Body of pancreas (tissue), 4 donors: ENCODE data around the gene PRSS2. TPM values are rescaled to one million over a fixed set of nuclear protein-coding genes. Genes with fewer than 3 reads are reported as not detected.

Source experiments
- ATAC-seq: fragments of 150-250 bp; one replicate; pipeline ENCODE4 v1.9.1; 2016
- DNase-seq, 4 donors: peaks; one replicate each; pipeline ENCODE4 v3.0.0-alpha.2; 2019
- H3K27ac ChIP-seq, 4 donors: fragments of 200-600 bp; sonication (generic); 1 replicate in 3 of 4; 2 replicates in 1 of 4; pipeline versions ENCODE4 v1.5.1 to v1.6.1; 2016 to 2019; ENCODE audit warnings: mild to moderate bottlenecking in 1 of 4, mixed read lengths in 1 of 4, moderate library complexity in 1 of 4
- H3K27me3 ChIP-seq, 2 donors: fragments of 200-600 bp; sonication (generic); one replicate each; pipeline ENCODE4 v1.6.0; 2016; ENCODE audit warnings: mild to moderate bottlenecking in 1 of 2
- H3K36me3 ChIP-seq, 2 donors: fragments of 200-600 bp; sonication (generic); replicated peaks in 1 of 2; 2 replicates each; pipeline ENCODE4 v1.5.1; 2016; ENCODE audit warnings: low read depth in 2 of 2; ENCODE audit not compliant: insufficient read depth in 1 of 2
- H3K4me1 ChIP-seq: fragments of 200-600 bp; sonication (generic); one replicate; pipeline ENCODE4 v1.6.0; 2016
- H3K4me3 ChIP-seq, 2 donors: fragments of 200-600 bp; sonication (generic); 1 replicate in 1 of 2; 2 replicates in 1 of 2; pipeline ENCODE4 v1.5.1; 2016 to 2019
- H3K9me3 ChIP-seq, 3 donors: fragments of 200-600 bp; sonication (generic); 1 replicate in 2 of 3; 2 replicates in 1 of 3; pipeline ENCODE4 v1.5.1; 2016
- CTCF ChIP-seq, 7 experiments: fragments of 450-650 bp in 4 of 7; fragments of 200-600 bp in 3 of 7; sonication (generic) in 3 of 7; IDR thresholded peaks; one replicate each; pipeline ENCODE4 v1.5.1; 2016 to 2019; ENCODE audit warnings: antibody characterized with exemption in 7 of 7
- POLR2A ChIP-seq, 3 donors: fragments of 450-650 bp; IDR thresholded peaks; one replicate each; pipeline ENCODE4 v1.6.1; 2016; ENCODE audit warnings: antibody characterized with exemption in 3 of 3, mild to moderate bottlenecking in 2 of 3
- WGBS, 2 donors: methylation state at CpG; one replicate each; pipeline ENCODE4 v1.1.5; 2017; 5-methylcytosine and 5-hydroxymethylcytosine counted together
- intact Hi-C: fragments of 100-400 bp; cut with DNase I; formaldehyde crosslinking; loops from one replicate; pipeline ENCODE4 v1.15.1; 2023
- total RNA-seq, 2 donors: library from RNA; depleted of rRNA; stranded (reverse); fragments of >200 nt; gene quantifications; one replicate each; pipeline ENCODE4 v1.1.0, GENCODE V29; 2016

PRSS2 gene
- total RNA-seq, 2 donors from 2014 or later = 15,993 to 74,693 TPM

- Histone ChIP-seq H3K27me3 (no peaks in the 10 kb centered on the region), H3K4me1 (peaks cover 65% of the 10 kb centered on the region), H3K27ac (peak overlapping the region; percentile 75 to 86 (median 84)), H3K36me3 (no peaks in the 10 kb centered on the region), H3K9me3 (no peaks in the 10 kb centered on the region), H3K4me3 (peak overlapping the region; percentile 20 to 44)
- intact Hi-C loops = no loop called here
- ATAC-seq = no peak
- TF ChIP-seq CTCF (IDR thresholded peaks at IDR 0.05) = no peak
- no peak for TF ChIP-seq POLR2A (IDR thresholded peaks at IDR 0.05)
- 11 to 16% methylated on average over 5 of the region's 5 CpGs for whole genome bisulfite sequencing, 2 donors
- no peak for DNase-seq
Measured at GRCh38 chr7:142771353-142771723, 568 bp downstream of the PRSS2 start.

DNA sequence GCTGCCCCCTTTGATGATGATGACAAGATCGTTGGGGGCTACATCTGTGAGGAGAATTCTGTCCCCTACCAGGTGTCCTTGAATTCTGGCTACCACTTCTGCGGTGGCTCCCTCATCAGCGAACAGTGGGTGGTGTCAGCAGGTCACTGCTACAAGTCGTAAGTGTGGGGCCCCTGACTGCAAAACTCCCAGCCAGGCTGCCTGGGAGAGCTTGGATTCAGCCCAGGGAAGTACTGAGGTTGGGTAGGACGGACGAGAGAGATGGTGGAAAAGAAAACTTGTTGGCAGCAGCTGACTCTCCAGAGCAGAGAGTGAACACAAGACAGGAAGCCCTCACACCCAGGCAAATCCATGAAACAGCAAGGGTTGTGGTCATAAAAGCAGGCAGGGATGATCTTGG lies 1.3 kb downstream of the PRSS2 start:
- H3K4me1 ChIP-seq = peaks cover 69% of the 10 kb centered on the region
- intact Hi-C loops = no loop called here
- peak overlapping the region; percentile 75 to 86 (median 84) for H3K27ac ChIP-seq
- no peaks in the 10 kb centered on the region for H3K36me3 ChIP-seq
- ATAC-seq = no peak
- no peak for DNase-seq
- H3K9me3 ChIP-seq = no peaks in the 10 kb centered on the region
- WGBS, 2 donors = 14 to 30% methylated on average over 6 of the region's 6 CpGs
- H3K27me3 ChIP-seq = no peaks in the 10 kb centered on the region
- peak overlapping the region; percentile 20 to 44 for H3K4me3 ChIP-seq
- TF ChIP-seq POLR2A (IDR thresholded peaks at IDR 0.05) (peak in 2 of 3 donors; percentile 10 to 26), CTCF (IDR thresholded peaks at IDR 0.05) (no peak)

- Histone ChIP-seq H3K9me3 (no peaks in the 10 kb centered on the region), H3K36me3 (no peaks in the 10 kb centered on the region), H3K27me3 (no peaks in the 10 kb centered on the region), H3K4me1 (peaks cover 64% of the 10 kb centered on the region), H3K27ac (peak overlapping the region; percentile 75 to 86 (median 84)), H3K4me3 (peak overlapping the region; percentile 14 to 20)
- no peak for DNase-seq
- intact Hi-C loops = no loop called here
- TF ChIP-seq POLR2A (IDR thresholded peaks at IDR 0.05) = peak in 2 of 3 donors; percentile 17 to 39
- no peak for TF ChIP-seq CTCF (IDR thresholded peaks at IDR 0.05)
- no peak for ATAC-seq
Measured at GRCh38 chr7:142772673-142773072, 1.9 kb downstream of the PRSS2 start.

DNA sequence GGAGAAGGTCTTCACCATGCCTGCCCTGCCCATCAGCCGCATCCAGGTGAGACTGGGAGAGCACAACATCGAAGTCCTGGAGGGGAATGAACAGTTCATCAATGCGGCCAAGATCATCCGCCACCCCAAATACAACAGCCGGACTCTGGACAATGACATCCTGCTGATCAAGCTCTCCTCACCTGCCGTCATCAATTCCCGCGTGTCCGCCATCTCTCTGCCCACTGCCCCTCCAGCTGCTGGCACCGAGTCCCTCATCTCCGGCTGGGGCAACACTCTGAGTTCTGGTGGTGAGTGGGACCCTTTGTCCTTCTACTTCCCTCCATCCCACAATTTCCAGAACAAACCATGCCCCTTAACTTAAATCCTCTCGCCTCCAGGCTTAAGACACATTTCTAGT lies 2.5 kb downstream of the PRSS2 start:
- peak overlapping the region; percentile 14 to 20 for H3K4me3 ChIP-seq
- DNase-seq = peak in 2 of 4 donors; percentile 18 to 50
- no peaks in the 10 kb centered on the region for H3K27me3 ChIP-seq
- TF ChIP-seq CTCF (IDR thresholded peaks at IDR 0.05) (no peak), POLR2A (IDR thresholded peaks at IDR 0.05) (no peak)
- H3K27ac ChIP-seq = peak overlapping the region; percentile 75 to 86 (median 84)
- ATAC-seq = no peak
- H3K36me3 ChIP-seq = no peaks in the 10 kb centered on the region
- intact Hi-C loops = no loop called here
- WGBS, 2 donors = 32 to 64% methylated on average over 9 to 12 of the region's 12 CpGs
- no peaks in the 10 kb centered on the region for H3K9me3 ChIP-seq
- peaks cover 58% of the 10 kb centered on the region for H3K4me1 ChIP-seq

GRCh38 chr7:142773937-142774744 lies 3.4 kb downstream of the PRSS2 start:
- Histone ChIP-seq H3K27me3 (no peaks in the 10 kb centered on the region), H3K9me3 (no peaks in the 10 kb centered on the region), H3K4me3 (no peak overlapping the region), H3K36me3 (no peaks in the 10 kb centered on the region), H3K4me1 (peaks cover 49% of the 10 kb centered on the region), H3K27ac (peak overlapping the region in 3 of 4 donors; percentile 84 to 86 (median 85))
- intact Hi-C loops = no loop called here
- 29 to 38% methylated on average over 4 of the region's 4 CpGs for WGBS, 2 donors
- DNase-seq (peak; percentile 45 to 56 (median 55)), ATAC-seq (peak; percentile 3)
- TF ChIP-seq CTCF (IDR thresholded peaks at IDR 0.05) (no peak), POLR2A (IDR thresholded peaks at IDR 0.05) (no peak)
